GM12891 (cell line): ENCODE data around the gene BPIFB1.

Experiments
- POLR2A ChIP-seq: IDR thresholded peaks from 2 replicates; pipeline ENCODE4 v1.6.1; 2011; ENCODE audit warnings: low read depth, low read length, control low read depth
- POLR2AphosphoS5 ChIP-seq: IDR thresholded peaks from 2 replicates; pipeline ENCODE4 v1.6.1; 2011; ENCODE audit warnings: low read depth, low read length, control low read depth
- SPI1 ChIP-seq: IDR thresholded peaks from 2 replicates; pipeline ENCODE4 v1.6.1; 2011; ENCODE audit warnings: low read depth, low read length, control low read depth
- TAF1 ChIP-seq: IDR thresholded peaks from 2 replicates; pipeline ENCODE4 v1.6.1; 2011; ENCODE audit warnings: low read depth, low read length, control low read depth

DNA sequence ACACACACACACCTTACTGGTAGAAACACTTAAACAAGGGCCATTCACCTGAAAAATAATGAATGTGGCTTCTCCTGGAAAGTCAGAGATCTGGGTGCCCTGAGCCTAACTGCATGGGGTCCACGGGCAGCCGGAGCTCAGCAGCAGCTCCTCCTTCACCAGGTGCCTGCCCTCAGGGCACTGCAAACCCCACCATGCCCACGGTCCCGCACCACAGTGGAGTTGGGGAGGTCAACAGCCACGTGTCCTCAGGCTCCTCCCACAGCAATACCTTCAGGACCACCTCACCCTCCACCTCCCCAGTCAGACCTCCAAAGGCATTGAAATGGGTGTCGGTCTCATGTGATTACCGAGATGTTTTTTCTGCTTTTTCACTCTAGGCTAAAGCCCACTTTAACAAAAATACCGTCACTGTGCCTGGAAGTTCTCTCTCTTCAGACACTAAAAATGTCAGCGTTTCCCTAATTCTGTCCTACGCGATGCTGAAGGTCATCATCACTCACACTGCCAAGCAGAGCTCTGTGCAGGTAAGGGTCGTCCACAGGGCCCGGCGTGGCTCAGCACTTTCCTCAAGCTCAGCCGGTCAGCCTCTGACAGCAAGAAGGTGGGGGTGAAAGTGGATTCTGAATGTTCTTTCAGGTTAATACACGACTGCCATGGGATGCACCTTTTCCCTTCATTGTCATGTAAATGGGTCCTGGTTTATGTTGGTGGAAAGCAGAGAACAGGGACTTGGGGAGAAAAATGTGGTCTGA is 69.4 kb downstream of the BPIFB1 start:
- TF ChIP-seq POLR2A = no peak
- TF ChIP-seq POLR2AphosphoS5 = no peak
- no peak for TF ChIP-seq TAF1
- no peak for TF ChIP-seq SPI1
